HepG2 (cell line): Measurements from ENCODE around the gene CXCL17. TPM values are rescaled to one million over a fixed set of nuclear protein-coding genes. Genes with fewer than 3 reads are reported as not detected.

Source experiments
- ATAC-seq: fragments of 200-7000 bp; cut with Tn5 transposase; 3 replicates; pipeline ENCODE4 v1.9.1; 2020; ENCODE audit warnings: mild to moderate bottlenecking, moderate library complexity
- BruUV-seq: library from RNA; stranded (reverse); fragments of 400-500 nt; replicated peaks from 2 replicates; lab custom pipeline; 2021; lab: Mats Ljungman, UMichigan
- CTCF ChIA-PET: fragments of 300-600 bp; formaldehyde crosslinking; extraction: SDS; loops from one replicate; lab custom pipeline; 2021; ENCODE audit warnings: low total read pairs, inconsistent platforms, low intra/inter-chr PET ratio; lab: Yijun Ruan, JAX
- POLR2A ChIA-PET: fragments of 350-600 bp; sonication (Branson Sonifier 250); formaldehyde crosslinking; loops from one replicate; lab custom pipeline; 2020; ENCODE audit warnings: antibody characterized with exemption, inconsistent platforms; lab: Yijun Ruan, JAX
- DNase-seq: peaks from one replicate; pipeline ENCODE4 v3.0.0-alpha.2; 2015; ENCODE audit warnings: low spot score
- FAIRE-seq: peaks from 3 replicates; lab custom pipeline; 2011; peaks lifted over from hg19 to GRCh38; lab: Jason Lieb, UNC
- H2AFZ ChIP-seq: one replicate; pipeline ENCODE4 v1.6.1; 2011; ENCODE audit warnings: low read length, inconsistent platforms
- H3K27ac ChIP-seq: fragments of 300-600 bp; 3 replicates; pipeline ENCODE4 v1.8.0; 2011; ENCODE audit warnings: mixed run types, mild to moderate bottlenecking, mixed read lengths, low read length, inconsistent platforms; ENCODE audit not compliant: insufficient read depth; ENCODE audit errors: extremely low read length
- H3K27me3 ChIP-seq, 2 experiments: fragments of 200-600 bp in 1 of 2; 2 replicates in 1 of 2; 3 replicates in 1 of 2; pipeline versions ENCODE4 v1.6.0 to v1.8.0; 2011; ENCODE audit warnings: low read length in 2 of 2, mild to moderate bottlenecking in 2 of 2, moderate library complexity in 2 of 2, inconsistent platforms in 1 of 2; ENCODE audit not compliant: insufficient read depth in 2 of 2, control insufficient read depth in 1 of 2
- H3K36me3 ChIP-seq, 2 experiments: fragments of 200-600 bp in 1 of 2; replicated peaks in 1 of 2; 2 replicates in 1 of 2; 3 replicates in 1 of 2; pipeline versions ENCODE4 v1.5.1 to v1.8.0; 2011; ENCODE audit warnings: low read length in 2 of 2, inconsistent platforms in 1 of 2; ENCODE audit not compliant: insufficient read depth in 2 of 2, control insufficient read depth in 1 of 2
- H3K4me1 ChIP-seq: 2 replicates; pipeline ENCODE4 v1.5.1; 2012; ENCODE audit warnings: low read length, inconsistent platforms; ENCODE audit not compliant: insufficient read depth
- H3K4me2 ChIP-seq: 2 replicates; pipeline ENCODE4 v1.6.0; 2011; ENCODE audit warnings: low read depth, low read length, inconsistent platforms
- H3K4me3 ChIP-seq, 3 experiments: fragments of 200-600 bp in 1 of 3; sonication (generic), shearing (Covaris generic) in 1 of 3; replicated peaks in 1 of 3; 2 replicates each; pipeline ENCODE4 v1.5.1; 2011 to 2016; ENCODE audit warnings: low read length in 3 of 3, inconsistent platforms in 2 of 3, low read depth in 2 of 3, mild to moderate bottlenecking in 2 of 3, control low read depth in 1 of 3, mixed read lengths in 1 of 3; ENCODE audit not compliant: insufficient read depth in 1 of 3
- H3K79me2 ChIP-seq: one replicate; pipeline ENCODE4 v1.6.1; 2011; ENCODE audit warnings: low read length, inconsistent platforms; ENCODE audit not compliant: insufficient read depth
- H3K9ac ChIP-seq: 2 replicates; pipeline ENCODE4 v1.6.0; 2011; ENCODE audit warnings: mild to moderate bottlenecking, low read depth, low read length, inconsistent platforms; ENCODE audit not compliant: insufficient read depth
- H3K9me3 ChIP-seq: 2 replicates; pipeline ENCODE4 v1.5.1; 2012; ENCODE audit warnings: mild to moderate bottlenecking, low read length
- H4K20me1 ChIP-seq: 2 replicates; pipeline ENCODE4 v1.6.0; 2011; ENCODE audit warnings: inconsistent platforms, mild to moderate bottlenecking, low read length, moderate library complexity; ENCODE audit not compliant: insufficient read depth
- ATF7 ChIP-seq, 2 experiments: fragments of 450-650 bp in 1 of 2; sonication (generic) in 1 of 2; formaldehyde crosslinking in 1 of 2; IDR thresholded peaks; 2 replicates each; pipeline versions ENCODE4 v1.4.0 to v1.6.1; 2016 to 2020; ENCODE audit warnings: antibody characterized with exemption in 1 of 2, mild to moderate bottlenecking in 1 of 2, missing genetic modification reagents in 1 of 2
- CREB1 ChIP-seq, 2 experiments: fragments of 450-650 bp in 1 of 2; IDR thresholded peaks; 2 replicates each; pipeline ENCODE4 v1.6.1; 2016 to 2017; ENCODE audit warnings: control low read depth in 1 of 2, mild to moderate bottlenecking in 1 of 2, missing compliant biosample characterization in 1 of 2, missing genetic modification characterization in 1 of 2
- DBP ChIP-seq: sonication (generic); formaldehyde crosslinking; IDR thresholded peaks from 2 replicates; pipeline ENCODE4 v1.4.0; 2020; ENCODE audit warnings: missing genetic modification reagents; ENCODE audit errors: not compliant biosample characterization
- FOXK2 ChIP-seq: fragments of 450-650 bp; IDR thresholded peaks from 2 replicates; pipeline ENCODE4 v1.6.1; 2016
- HES4 ChIP-seq: sonication (generic); formaldehyde crosslinking; IDR thresholded peaks from 2 replicates; pipeline ENCODE4 v1.9.0; 2021; ENCODE audit warnings: mild to moderate bottlenecking, missing genetic modification reagents, borderline replicate concordance
- HINFP ChIP-seq: sonication (generic); formaldehyde crosslinking; IDR thresholded peaks from 2 replicates; pipeline ENCODE4 v1.4.0; 2020; ENCODE audit warnings: low read depth, mild to moderate bottlenecking, missing genetic modification reagents
- HOXA3 ChIP-seq: sonication (generic); formaldehyde crosslinking; IDR thresholded peaks from 2 replicates; pipeline ENCODE4 v1.5.0; 2020; ENCODE audit warnings: missing genetic modification reagents
- NFYB ChIP-seq: sonication (generic); formaldehyde crosslinking; IDR thresholded peaks from 2 replicates; pipeline ENCODE4 v1.4.0; 2020; ENCODE audit warnings: missing genetic modification reagents
- NFYC ChIP-seq: IDR thresholded peaks from 2 replicates; pipeline ENCODE4 v1.6.1; 2016; ENCODE audit warnings: missing genetic modification reagents, missing compliant biosample characterization
- NPAS2 ChIP-seq: sonication (generic); formaldehyde crosslinking; IDR thresholded peaks from 2 replicates; pipeline ENCODE4 v1.8.0; 2022; ENCODE audit warnings: mild to moderate bottlenecking, missing genetic modification reagents, borderline replicate concordance
- PPARG ChIP-seq: conservative IDR thresholded peaks from 2 replicates; pipeline ENCODE4 v1.6.1; 2016; ENCODE audit warnings: missing biosample characterization, missing genetic modification reagents
- SP2 ChIP-seq: sonication (generic); formaldehyde crosslinking; IDR thresholded peaks from 2 replicates; pipeline ENCODE4 v1.5.1; 2020; ENCODE audit warnings: mild to moderate bottlenecking, missing genetic modification reagents
- ZNF333 ChIP-seq: sonication (generic); formaldehyde crosslinking; IDR thresholded peaks from 2 replicates; pipeline ENCODE4 v1.4.0; 2020; ENCODE audit warnings: mild to moderate bottlenecking, missing genetic modification reagents, borderline replicate concordance
- ZNF687 ChIP-seq: sonication (generic); formaldehyde crosslinking; IDR thresholded peaks from 2 replicates; pipeline ENCODE4 v1.5.1; 2020; ENCODE audit warnings: mild to moderate bottlenecking, missing genetic modification reagents, moderate library complexity
- WGBS: methylation state at CpG from one replicate; pipeline ENCODE4 v1.1.6; 2017; ENCODE audit warnings: low lambda C conversion rate; 5-methylcytosine and 5-hydroxymethylcytosine counted together
- in situ Hi-C: cut with HindIII; loops from 2 replicates; pipeline ENCODE4 v1.10.0; 2017; ENCODE audit warnings: low pct_unique_long_range_greater_than_20kb; ENCODE audit not compliant: extremely low pct_ligation_motif_present
- intact Hi-C: fragments of 100-400 bp; cut with micrococcal nuclease; formaldehyde crosslinking; loops from one replicate; pipeline ENCODE4 v1.10.0; 2022; ENCODE audit not compliant: unreplicated experiment
- polyA plus RNA-seq, 8 experiments: library from polyadenylated mRNA; depleted of rRNA in 3 of 8; stranded (reverse) in 7 of 8; unstranded in 1 of 8; fragments of >200 nt; fragmentation: Illumina TruSeq in 4 of 8; extraction: Trizol in 4 of 8; gene quantifications; 2 replicates each; pipeline versions ENCODE4 v1.2.1 to v1.2.3, GENCODE V29; 2011 to 2016; ENCODE audit warnings: low read depth in 4 of 8, missing spikeins in 1 of 8, mixed read lengths in 1 of 8; ENCODE audit not compliant: insufficient read depth in 1 of 8
- total RNA-seq, 5 experiments: library from RNA; depleted of rRNA; stranded (reverse); fragments of >200 nt; fragmentation: Illumina TruSeq; extraction: Trizol; gene quantifications; 2 replicates each; pipeline ENCODE4 v1.2.3, GENCODE V29; 2016; ENCODE audit warnings: low read depth in 1 of 5

The CXCL17 gene
- total and polyA plus RNA-seq, 2 of the 13 experiments (the other 11 are each of a cell fraction or from before 2014, with no cell fraction given): 0.12 TPM; not detected in 1

GRCh38 chr19:42396381-42397262, 46.1 kb downstream of the CXCL17 start:
- Histone ChIP-seq H3K27ac (no peak overlapping the region), H3K9ac (no peak overlapping the region), H3K9me3 (no peaks in the 10 kb centered on the region), H3K79me2 (no peaks in the 10 kb centered on the region), H3K4me1 (peaks cover 12% of the 10 kb centered on the region; the same call in 1 of the 2 replicates), H4K20me1 (no peaks in the 10 kb centered on the region), H2AFZ (no peak overlapping the region), H3K36me3 (no peaks in the 10 kb centered on the region), H3K4me2 (no peak overlapping the region), H3K27me3 (peaks cover 8 to 45% of the 10 kb centered on the region in 2 experiments; a peak in 4 of 5 replicates), H3K4me3 (no peak overlapping the region)
- WGBS: 68% methylated on average over 35 of the region's 42 CpGs
- in situ Hi-C loops: no loop called here
- intact Hi-C loops: loop anchor here (1.0 kb wide), 1 partner anchor 9 kb away; no protein-coding TSS in a partner anchor
- no TSS peak for BruUV-seq
- ATAC-seq (no peak), DNase-seq (no peak), FAIRE-seq (no peak)
- ChIA-PET POLR2A (no interaction called here), CTCF (no interaction called here)
- TF ChIP-seq FOXK2: no peak
- no peak for TF ChIP-seq NPAS2 (CRISPR knock-in tag)
- TF ChIP-seq ZNF333 (CRISPR knock-in tag): no peak
- peak; percentile 84 for TF ChIP-seq ATF7 (IDR thresholded peaks at IDR 0.05)
- no peak for TF ChIP-seq ATF7 (CRISPR knock-in tag; IDR thresholded peaks at IDR 0.05)
- TF ChIP-seq HES4 (CRISPR knock-in tag): no peak
- TF ChIP-seq DBP: no peak
- peak; percentile 67 for TF ChIP-seq NFYC (CRISPR knock-in tag)
- TF ChIP-seq SP2 (CRISPR knock-in tag): peak; percentile 44; the same call in 1 of the 2 replicates
- TF ChIP-seq PPARG: no peak
- TF ChIP-seq NFYB (CRISPR knock-in tag): peak; percentile 56
- peak; percentile 77 for TF ChIP-seq CREB1 (IDR thresholded peaks at IDR 0.05)
- TF ChIP-seq CREB1 (CRISPR knock-in tag; IDR thresholded peaks at IDR 0.05): no peak
- no peak for TF ChIP-seq ZNF687 (CRISPR knock-in tag)
- no peak for TF ChIP-seq HINFP
- TF ChIP-seq HOXA3: no peak
